Neural cell (in vitro differentiated cells): ENCODE results near the gene GLRX. TPM values are rescaled to one million over a fixed set of nuclear protein-coding genes. Genes with fewer than 3 reads are reported as not detected.

Experiments used
- H2AFZ ChIP-seq: fragments of 200-600, 300-800 bp; sonication (generic), shearing (Covaris generic); 2 replicates; pipeline ENCODE4 v1.6.0; 2014; ENCODE audit warnings: low read depth, mild to moderate bottlenecking, antibody characterized with exemption, low read length, moderate library complexity
- H3F3A ChIP-seq: fragments of 200-600 bp; shearing (Covaris generic); 2 replicates; pipeline ENCODE4 v1.6.1; 2016; ENCODE audit warnings: mild to moderate bottlenecking, moderate library complexity, mixed read lengths, antibody characterized with exemption, low read length; ENCODE audit not compliant: insufficient read depth, poor library complexity, severe bottlenecking
- H3K27ac ChIP-seq: fragments of 200-600, 300-800 bp; sonication (generic), shearing (Covaris generic); 2 replicates; pipeline ENCODE4 v1.5.1; 2014; ENCODE audit warnings: mild to moderate bottlenecking, low read length, moderate library complexity
- H3K27me3 ChIP-seq: fragments of 300-800, 200-600 bp; sonication (generic), shearing (Covaris generic); 2 replicates; pipeline ENCODE4 v1.6.0; 2014; ENCODE audit warnings: mild to moderate bottlenecking, low read depth, low read length, moderate library complexity; ENCODE audit not compliant: insufficient read depth
- H3K36me3 ChIP-seq: fragments of 300-800, 200-600 bp; sonication (generic), shearing (Covaris generic); 2 replicates; pipeline ENCODE4 v1.5.1; 2014; ENCODE audit warnings: mild to moderate bottlenecking, antibody characterized with exemption, low read length, moderate library complexity; ENCODE audit not compliant: insufficient read depth
- H3K4me2 ChIP-seq: fragments of 300-800, 200-600 bp; sonication (generic), shearing (Covaris generic); 2 replicates; pipeline ENCODE4 v1.6.0; 2014; ENCODE audit warnings: mild to moderate bottlenecking, low read length
- H3K4me3 ChIP-seq: fragments of 300-800, 200-600 bp; sonication (generic), shearing (Covaris generic); 2 replicates; pipeline ENCODE4 v1.5.1; 2014; ENCODE audit warnings: mild to moderate bottlenecking, low read length, moderate library complexity
- H3K79me2 ChIP-seq: fragments of 200-600 bp; shearing (Covaris generic); replicated peaks from 2 replicates; pipeline ENCODE4 v1.6.0; 2014; ENCODE audit warnings: mild to moderate bottlenecking, low read length, moderate library complexity; ENCODE audit not compliant: insufficient read depth
- H3K9ac ChIP-seq: fragments of 300-800, 200-600 bp; sonication (generic), shearing (Covaris generic); 2 replicates; pipeline ENCODE4 v1.6.1; 2016; ENCODE audit warnings: mild to moderate bottlenecking, low read length, mixed read lengths
- H3K9me2 ChIP-seq: fragments of 200-600 bp; shearing (Covaris generic); 2 replicates; pipeline ENCODE4 v1.6.1; 2016; ENCODE audit warnings: mild to moderate bottlenecking, low read length, mixed read lengths; ENCODE audit not compliant: insufficient read depth
- H3K9me3 ChIP-seq: fragments of 200-600, 300-800 bp; sonication (generic), shearing (Covaris generic); 2 replicates; pipeline ENCODE4 v1.6.1; 2016; ENCODE audit warnings: mild to moderate bottlenecking, mixed run types, low read length, moderate library complexity, mixed read lengths
- H4K20me1 ChIP-seq: fragments of 200-600 bp; shearing (Covaris generic); 2 replicates; pipeline ENCODE4 v1.6.1; 2016; ENCODE audit warnings: mild to moderate bottlenecking, mixed run types; ENCODE audit not compliant: insufficient read depth
- EP300 ChIP-seq: fragments of 450-650 bp; conservative IDR thresholded peaks from 2 replicates; pipeline ENCODE4 v1.6.1; 2014; ENCODE audit warnings: antibody characterized with exemption, mild to moderate bottlenecking, moderate library complexity; ENCODE audit not compliant: poor library complexity, severe bottlenecking
- EZH2 ChIP-seq: fragments of 200-600, 300-800 bp; shearing (Covaris generic), sonication (generic); IDR thresholded peaks from 2 replicates; pipeline ENCODE4 v1.6.1; 2014; ENCODE audit warnings: antibody characterized with exemption, low read length, borderline replicate concordance, mild to moderate bottlenecking; ENCODE audit not compliant: insufficient read depth, poor library complexity, severe bottlenecking
- MXI1 ChIP-seq: fragments of 450-650 bp; conservative IDR thresholded peaks from 2 replicates; pipeline ENCODE4 v1.6.1; 2014; ENCODE audit warnings: antibody characterized with exemption, mild to moderate bottlenecking; ENCODE audit not compliant: poor library complexity, severe bottlenecking
- RAD21 ChIP-seq: fragments of 450-650 bp; conservative IDR thresholded peaks from 2 replicates; pipeline ENCODE4 v1.6.1; 2014; ENCODE audit warnings: antibody characterized with exemption, mild to moderate bottlenecking, moderate library complexity
- SMC3 ChIP-seq: fragments of 450-650 bp; conservative IDR thresholded peaks from 2 replicates; pipeline ENCODE4 v1.6.1; 2014; ENCODE audit warnings: antibody characterized with exemption, mild to moderate bottlenecking, moderate library complexity; ENCODE audit not compliant: poor library complexity
- TAF1 ChIP-seq: IDR thresholded peaks from 2 replicates; pipeline ENCODE4 v1.6.1; 2012; ENCODE audit warnings: low read depth
- polyA plus RNA-seq: library from polyadenylated mRNA; depleted of rRNA; stranded (reverse); fragments of >200 nt; gene quantifications from 2 replicates; pipeline ENCODE4 v1.2.3, GENCODE V29; 2014
- TF ChIP-seq, protein P1 (sequence below): IDR thresholded peaks from 2 replicates; pipeline ENCODE4 v1.6.1; 2012; ENCODE audit warnings: borderline replicate concordance
- TF ChIP-seq, protein P2 (sequence below): fragments of 450-650 bp; IDR thresholded peaks from 2 replicates; pipeline ENCODE4 v1.5.1; 2014; ENCODE audit warnings: antibody characterized with exemption, mild to moderate bottlenecking, moderate library complexity; ENCODE audit not compliant: poor library complexity, severe bottlenecking

Gene GLRX
- polyA plus RNA-seq, 1 donor from 2014 or later: 54.0 TPM

DNA sequence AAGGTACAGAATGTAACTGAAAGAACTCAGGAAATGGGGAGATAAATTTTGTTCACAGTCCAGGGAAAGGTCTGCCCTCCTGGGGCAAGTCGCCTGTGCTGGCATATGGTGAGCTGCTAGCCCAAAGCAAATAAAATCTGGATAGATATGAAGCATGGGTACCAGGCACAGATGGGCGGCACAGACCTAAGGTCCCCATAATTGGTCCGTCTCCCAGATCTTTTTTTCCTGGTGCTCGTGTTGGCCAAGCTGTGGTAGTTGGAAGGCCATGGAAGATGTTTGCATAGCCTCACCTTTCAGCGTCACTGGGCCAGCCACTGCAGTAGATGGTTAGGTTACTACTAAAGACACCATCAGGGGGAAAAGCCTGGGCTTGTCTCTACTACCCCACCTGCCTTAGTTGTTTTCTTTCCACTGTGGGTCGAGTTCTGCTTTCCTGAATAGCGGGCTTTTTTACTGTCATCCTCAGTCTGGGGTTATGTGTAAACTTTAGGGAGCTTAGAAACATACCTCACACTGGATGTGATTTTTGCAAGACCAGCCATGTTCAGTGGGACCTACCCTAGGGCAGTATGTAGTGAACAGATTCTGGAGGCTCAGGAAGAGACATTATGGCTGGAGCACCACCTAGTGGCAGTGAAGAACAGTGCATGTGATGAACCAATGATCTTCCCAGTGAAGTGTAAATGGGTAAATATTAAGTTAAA, 24.2 kb upstream of the GLRX start:
- no peaks in the 10 kb centered on the region for H3K27me3 ChIP-seq
- no peaks in the 10 kb centered on the region for H3K36me3 ChIP-seq
- no peak overlapping the region for H2AFZ ChIP-seq
- H3F3A ChIP-seq: no peaks in the 10 kb centered on the region
- no peak for TF ChIP-seq MXI1
- no peak for TF ChIP-seq EZH2
- TF ChIP-seq SMC3: peak; percentile 95
- TF ChIP-seq RAD21: peak; percentile 95
- TF ChIP-seq, protein P1, sequence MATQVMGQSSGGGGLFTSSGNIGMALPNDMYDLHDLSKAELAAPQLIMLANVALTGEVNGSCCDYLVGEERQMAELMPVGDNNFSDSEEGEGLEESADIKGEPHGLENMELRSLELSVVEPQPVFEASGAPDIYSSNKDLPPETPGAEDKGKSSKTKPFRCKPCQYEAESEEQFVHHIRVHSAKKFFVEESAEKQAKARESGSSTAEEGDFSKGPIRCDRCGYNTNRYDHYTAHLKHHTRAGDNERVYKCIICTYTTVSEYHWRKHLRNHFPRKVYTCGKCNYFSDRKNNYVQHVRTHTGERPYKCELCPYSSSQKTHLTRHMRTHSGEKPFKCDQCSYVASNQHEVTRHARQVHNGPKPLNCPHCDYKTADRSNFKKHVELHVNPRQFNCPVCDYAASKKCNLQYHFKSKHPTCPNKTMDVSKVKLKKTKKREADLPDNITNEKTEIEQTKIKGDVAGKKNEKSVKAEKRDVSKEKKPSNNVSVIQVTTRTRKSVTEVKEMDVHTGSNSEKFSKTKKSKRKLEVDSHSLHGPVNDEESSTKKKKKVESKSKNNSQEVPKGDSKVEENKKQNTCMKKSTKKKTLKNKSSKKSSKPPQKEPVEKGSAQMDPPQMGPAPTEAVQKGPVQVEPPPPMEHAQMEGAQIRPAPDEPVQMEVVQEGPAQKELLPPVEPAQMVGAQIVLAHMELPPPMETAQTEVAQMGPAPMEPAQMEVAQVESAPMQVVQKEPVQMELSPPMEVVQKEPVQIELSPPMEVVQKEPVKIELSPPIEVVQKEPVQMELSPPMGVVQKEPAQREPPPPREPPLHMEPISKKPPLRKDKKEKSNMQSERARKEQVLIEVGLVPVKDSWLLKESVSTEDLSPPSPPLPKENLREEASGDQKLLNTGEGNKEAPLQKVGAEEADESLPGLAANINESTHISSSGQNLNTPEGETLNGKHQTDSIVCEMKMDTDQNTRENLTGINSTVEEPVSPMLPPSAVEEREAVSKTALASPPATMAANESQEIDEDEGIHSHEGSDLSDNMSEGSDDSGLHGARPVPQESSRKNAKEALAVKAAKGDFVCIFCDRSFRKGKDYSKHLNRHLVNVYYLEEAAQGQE: no peak
- TF ChIP-seq EP300: no peak
- TF ChIP-seq, protein P2, sequence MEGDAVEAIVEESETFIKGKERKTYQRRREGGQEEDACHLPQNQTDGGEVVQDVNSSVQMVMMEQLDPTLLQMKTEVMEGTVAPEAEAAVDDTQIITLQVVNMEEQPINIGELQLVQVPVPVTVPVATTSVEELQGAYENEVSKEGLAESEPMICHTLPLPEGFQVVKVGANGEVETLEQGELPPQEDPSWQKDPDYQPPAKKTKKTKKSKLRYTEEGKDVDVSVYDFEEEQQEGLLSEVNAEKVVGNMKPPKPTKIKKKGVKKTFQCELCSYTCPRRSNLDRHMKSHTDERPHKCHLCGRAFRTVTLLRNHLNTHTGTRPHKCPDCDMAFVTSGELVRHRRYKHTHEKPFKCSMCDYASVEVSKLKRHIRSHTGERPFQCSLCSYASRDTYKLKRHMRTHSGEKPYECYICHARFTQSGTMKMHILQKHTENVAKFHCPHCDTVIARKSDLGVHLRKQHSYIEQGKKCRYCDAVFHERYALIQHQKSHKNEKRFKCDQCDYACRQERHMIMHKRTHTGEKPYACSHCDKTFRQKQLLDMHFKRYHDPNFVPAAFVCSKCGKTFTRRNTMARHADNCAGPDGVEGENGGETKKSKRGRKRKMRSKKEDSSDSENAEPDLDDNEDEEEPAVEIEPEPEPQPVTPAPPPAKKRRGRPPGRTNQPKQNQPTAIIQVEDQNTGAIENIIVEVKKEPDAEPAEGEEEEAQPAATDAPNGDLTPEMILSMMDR: peak; percentile 94
- no peak for TF ChIP-seq TAF1
- no peak overlapping the region for H3K4me3 ChIP-seq
- H3K9me3 ChIP-seq: no peaks in the 10 kb centered on the region
- H3K79me2 ChIP-seq: no peaks in the 10 kb centered on the region
- H4K20me1 ChIP-seq: no peaks in the 10 kb centered on the region
- no peak overlapping the region for H3K4me2 ChIP-seq
- no peaks in the 10 kb centered on the region for H3K9me2 ChIP-seq
- H3K27ac ChIP-seq: no peak overlapping the region
- H3K9ac ChIP-seq: no peak overlapping the region

- Histone ChIP-seq H3F3A (no peaks in the 10 kb centered on the region), H2AFZ (no peak overlapping the region), H3K4me3 (no peak overlapping the region), H4K20me1 (no peaks in the 10 kb centered on the region), H3K9me3 (no peaks in the 10 kb centered on the region), H3K4me2 (no peak overlapping the region), H3K79me2 (no peaks in the 10 kb centered on the region), H3K9me2 (no peaks in the 10 kb centered on the region), H3K27me3 (no peaks in the 10 kb centered on the region), H3K27ac (no peak overlapping the region), H3K36me3 (no peaks in the 10 kb centered on the region), H3K9ac (no peak overlapping the region)
- TF ChIP-seq, protein P1: no peak
- TF ChIP-seq EZH2: no peak
- TF ChIP-seq, protein P2: no peak
Measured at GRCh38 chr5:95845391-95845790, 22.9 kb upstream of the GLRX start.
